Right atrium auricular region (tissue), 2 donors: Measurements from ENCODE around the gene TMED7. TPM values are rescaled to one million over a fixed set of nuclear protein-coding genes. Genes with fewer than 3 reads are reported as not detected.

Experiments used
- DNase-seq: peaks from one replicate; pipeline ENCODE4 v3.0.0-alpha.2; 2019; ENCODE audit warnings: low spot score
- H3K27ac ChIP-seq, 2 donors: fragments of 200-600 bp; sonication (generic); 1 replicate in 1 of 2; 2 replicates in 1 of 2; pipeline ENCODE4 v1.5.1; 2016 to 2019
- H3K27me3 ChIP-seq, 2 donors: fragments of 200-600 bp; sonication (generic); one replicate each; pipeline versions ENCODE4 v1.5.1 to v1.6.0; 2017 to 2019
- H3K36me3 ChIP-seq: fragments of 200-600 bp; sonication (generic); one replicate; pipeline ENCODE4 v1.5.1; 2016
- H3K4me1 ChIP-seq, 2 donors: fragments of 200-600 bp; sonication (generic); one replicate each; pipeline versions ENCODE4 v1.5.1 to v1.6.0; 2017 to 2019
- H3K4me3 ChIP-seq, 2 donors: fragments of 200-600 bp; sonication (generic); 1 replicate in 1 of 2; 2 replicates in 1 of 2; pipeline ENCODE4 v1.5.1; 2017 to 2019; ENCODE audit warnings: mild to moderate bottlenecking in 1 of 2, moderate library complexity in 1 of 2
- H3K9me3 ChIP-seq, 2 donors: fragments of 200-600 bp; sonication (generic); one replicate each; pipeline ENCODE4 v1.5.1; 2019
- total RNA-seq, 2 donors: library from RNA; depleted of rRNA; stranded (reverse); fragments of >200 nt; gene quantifications; one replicate each; pipeline ENCODE4 v1.1.0, GENCODE V29; 2016
- TF ChIP-seq, protein P1 (sequence below), 2 donors: fragments of 200-600 bp; sonication (generic); IDR thresholded peaks; one replicate each; pipeline ENCODE4 v1.5.1; 2019; ENCODE audit warnings: antibody characterized with exemption in 2 of 2

Gene TMED7
- total RNA-seq, 2 donors from 2014 or later: 70.2 to 101 TPM

DNA sequence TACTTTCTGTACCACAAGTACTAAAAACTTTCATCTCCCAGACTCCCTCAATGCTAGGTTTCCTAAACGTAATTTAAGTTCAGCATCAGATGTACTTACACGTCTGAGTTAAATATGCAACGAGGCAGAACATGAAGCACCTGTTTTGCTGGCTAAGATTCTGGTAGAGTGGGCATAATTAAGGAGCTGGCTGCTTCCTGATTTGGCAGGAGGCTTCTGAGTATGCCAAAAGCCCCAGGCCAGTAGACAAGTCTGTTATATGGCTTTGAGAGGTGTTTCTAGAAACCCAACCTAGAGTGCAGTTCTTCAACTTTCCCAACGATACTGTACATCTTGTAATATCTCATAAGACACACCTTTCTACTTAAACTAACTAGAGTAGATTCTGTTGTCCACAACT is 37.2 kb downstream of the TMED7 start:
- TF ChIP-seq, protein P1, sequence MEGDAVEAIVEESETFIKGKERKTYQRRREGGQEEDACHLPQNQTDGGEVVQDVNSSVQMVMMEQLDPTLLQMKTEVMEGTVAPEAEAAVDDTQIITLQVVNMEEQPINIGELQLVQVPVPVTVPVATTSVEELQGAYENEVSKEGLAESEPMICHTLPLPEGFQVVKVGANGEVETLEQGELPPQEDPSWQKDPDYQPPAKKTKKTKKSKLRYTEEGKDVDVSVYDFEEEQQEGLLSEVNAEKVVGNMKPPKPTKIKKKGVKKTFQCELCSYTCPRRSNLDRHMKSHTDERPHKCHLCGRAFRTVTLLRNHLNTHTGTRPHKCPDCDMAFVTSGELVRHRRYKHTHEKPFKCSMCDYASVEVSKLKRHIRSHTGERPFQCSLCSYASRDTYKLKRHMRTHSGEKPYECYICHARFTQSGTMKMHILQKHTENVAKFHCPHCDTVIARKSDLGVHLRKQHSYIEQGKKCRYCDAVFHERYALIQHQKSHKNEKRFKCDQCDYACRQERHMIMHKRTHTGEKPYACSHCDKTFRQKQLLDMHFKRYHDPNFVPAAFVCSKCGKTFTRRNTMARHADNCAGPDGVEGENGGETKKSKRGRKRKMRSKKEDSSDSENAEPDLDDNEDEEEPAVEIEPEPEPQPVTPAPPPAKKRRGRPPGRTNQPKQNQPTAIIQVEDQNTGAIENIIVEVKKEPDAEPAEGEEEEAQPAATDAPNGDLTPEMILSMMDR (IDR thresholded peaks at IDR 0.05): no peak
- H3K36me3 ChIP-seq: no peaks in the 10 kb centered on the region
- peaks cover 0 to 18% of the 10 kb centered on the region in 2 donors for H3K4me1 ChIP-seq
- H3K27ac ChIP-seq: peak overlapping the region; percentile 27 to 45
- H3K9me3 ChIP-seq: no peaks in the 10 kb centered on the region
- H3K4me3 ChIP-seq: no peak overlapping the region
- H3K27me3 ChIP-seq: no peaks in the 10 kb centered on the region
- DNase-seq: no peak

DNA sequence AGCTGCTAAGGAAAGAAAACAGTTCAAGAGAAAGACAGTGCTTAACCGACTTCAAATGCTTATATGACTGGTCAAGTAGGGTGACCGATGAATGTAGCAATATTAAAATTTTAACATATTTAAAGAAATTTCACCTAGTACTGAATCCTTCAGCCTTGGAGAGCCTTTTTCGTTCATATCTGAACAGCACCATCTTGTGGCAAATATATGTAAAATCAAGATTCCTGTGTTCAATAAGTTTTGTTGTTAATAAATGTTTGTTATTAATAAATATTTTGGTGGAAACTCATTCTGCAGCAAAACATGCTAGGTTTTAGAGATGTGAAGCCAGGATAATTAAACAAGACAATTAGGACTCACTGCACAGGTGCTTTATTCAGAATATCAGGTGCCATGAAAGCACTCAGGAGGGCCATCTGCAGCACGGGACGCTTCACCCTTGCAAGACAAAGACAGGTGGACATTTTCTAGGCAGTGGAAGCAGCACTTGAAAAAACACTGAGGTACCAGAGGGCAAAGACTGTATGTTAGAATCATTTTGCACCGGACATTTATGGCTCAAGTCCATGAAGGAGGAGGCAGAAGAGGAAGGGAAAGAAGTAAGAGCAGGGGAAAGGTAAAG is 39.2 kb downstream of the TMED7 start:
- TF ChIP-seq, protein P1 (IDR thresholded peaks at IDR 0.05): peak in 1 of 2 donors; percentile 74
- H3K36me3 ChIP-seq: no peaks in the 10 kb centered on the region
- no peak overlapping the region for H3K4me3 ChIP-seq
- no peak overlapping the region for H3K27ac ChIP-seq
- no peak for DNase-seq
- no peaks in the 10 kb centered on the region for H3K27me3 ChIP-seq
- peaks cover 0 to 23% of the 10 kb centered on the region in 2 donors for H3K4me1 ChIP-seq
- H3K9me3 ChIP-seq: no peaks in the 10 kb centered on the region

GRCh38 chr5:115585265-115585664 is 40.6 kb downstream of the TMED7 start:
- Histone ChIP-seq H3K9me3 (no peaks in the 10 kb centered on the region), H3K27me3 (no peaks in the 10 kb centered on the region), H3K4me3 (no peak overlapping the region), H3K4me1 (peaks cover 0 to 23% of the 10 kb centered on the region in 2 donors), H3K27ac (no peak overlapping the region), H3K36me3 (no peaks in the 10 kb centered on the region)
- TF ChIP-seq, protein P1 (IDR thresholded peaks at IDR 0.05): no peak
- no peak for DNase-seq

GRCh38 chr5:115584501-115584900 is 41.3 kb downstream of the TMED7 start:
- DNase-seq: no peak
- Histone ChIP-seq H3K4me1 (peaks cover 0 to 20% of the 10 kb centered on the region in 2 donors), H3K4me3 (no peak overlapping the region), H3K27ac (no peak overlapping the region), H3K27me3 (no peaks in the 10 kb centered on the region), H3K9me3 (no peaks in the 10 kb centered on the region), H3K36me3 (no peaks in the 10 kb centered on the region)
- TF ChIP-seq, protein P1 (IDR thresholded peaks at IDR 0.05): no peak

- Histone ChIP-seq H3K27ac (no peak overlapping the region), H3K36me3 (no peaks in the 10 kb centered on the region), H3K9me3 (no peaks in the 10 kb centered on the region), H3K27me3 (no peaks in the 10 kb centered on the region), H3K4me3 (no peak overlapping the region), H3K4me1 (peaks cover 0 to 12% of the 10 kb centered on the region in 2 donors)
- TF ChIP-seq, protein P1 (IDR thresholded peaks at IDR 0.05): no peak
- DNase-seq: no peak
Measured at GRCh38 chr5:115583474-115583873, 42.4 kb downstream of the TMED7 start.

DNA sequence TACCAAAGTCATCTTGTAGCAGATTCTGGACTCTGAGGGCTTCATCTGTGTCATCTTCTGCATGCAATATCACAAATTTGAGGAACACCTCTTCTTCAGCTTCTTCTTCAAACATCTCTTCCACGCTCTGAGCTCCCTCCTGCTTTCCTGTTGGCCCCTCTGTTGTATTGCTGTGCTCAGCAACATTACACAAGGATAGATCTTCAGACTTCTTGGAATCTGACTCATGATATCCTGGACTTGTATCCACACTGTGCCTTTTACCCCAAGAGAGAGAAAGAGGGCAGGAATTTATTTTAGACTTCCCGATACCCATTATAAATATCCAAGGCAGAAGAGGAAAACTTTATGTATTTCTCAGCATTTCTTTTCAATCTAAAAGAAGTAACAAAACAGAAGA is 44.9 kb downstream of the TMED7 start:
- Histone ChIP-seq H3K27me3 (no peaks in the 10 kb centered on the region), H3K27ac (no peak overlapping the region), H3K9me3 (no peaks in the 10 kb centered on the region), H3K4me1 (peaks cover 0 to 5% of the 10 kb centered on the region in 2 donors), H3K36me3 (no peaks in the 10 kb centered on the region), H3K4me3 (no peak overlapping the region)
- no peak for DNase-seq
- TF ChIP-seq, protein P1 (IDR thresholded peaks at IDR 0.05): no peak
